HepG2 (cell line): ENCODE measurements around the gene PAQR5. TPM values are rescaled to one million over a fixed set of nuclear protein-coding genes. Genes with fewer than 3 reads are reported as not detected.

Experiments used
- TOE1 ChIP-seq: sonication (generic); formaldehyde crosslinking; IDR thresholded peaks from 2 replicates; pipeline ENCODE4 v1.4.0; 2020; ENCODE audit warnings: mild to moderate bottlenecking, missing genetic modification reagents
- ZBTB4 ChIP-seq: sonication (generic); formaldehyde crosslinking; IDR thresholded peaks from 2 replicates; pipeline ENCODE4 v1.4.0; 2020; ENCODE audit warnings: missing genetic modification reagents, mild to moderate bottlenecking, borderline replicate concordance
- ZNF318 ChIP-seq: sonication (generic); formaldehyde crosslinking; IDR thresholded peaks from 2 replicates; pipeline ENCODE4 v1.4.0; 2020; ENCODE audit warnings: mild to moderate bottlenecking, missing genetic modification reagents
- polyA plus RNA-seq, 8 experiments: library from polyadenylated mRNA; depleted of rRNA in 3 of 8; stranded (reverse) in 7 of 8; unstranded in 1 of 8; fragments of >200 nt; fragmentation: Illumina TruSeq in 4 of 8; extraction: Trizol in 4 of 8; gene quantifications; 2 replicates each; pipeline versions ENCODE4 v1.2.1 to v1.2.3, GENCODE V29; 2011 to 2016; ENCODE audit warnings: low read depth in 4 of 8, missing spikeins in 1 of 8, mixed read lengths in 1 of 8; ENCODE audit not compliant: insufficient read depth in 1 of 8
- total RNA-seq, 5 experiments: library from RNA; depleted of rRNA; stranded (reverse); fragments of >200 nt; fragmentation: Illumina TruSeq; extraction: Trizol; gene quantifications; 2 replicates each; pipeline ENCODE4 v1.2.3, GENCODE V29; 2016; ENCODE audit warnings: low read depth in 1 of 5

The PAQR5 gene
- total and polyA plus RNA-seq, 2 of the 13 experiments (the other 11 are each of a cell fraction or from before 2014, with no cell fraction given), result 0.53 to 1.3 TPM

GRCh38 chr15:69417581-69417980 is 118.9 kb downstream of the PAQR5 start (continued):
- no peak for TF ChIP-seq ZBTB4
- TF ChIP-seq ZNF318 (CRISPR knock-in tag), result no peak
- no peak for TF ChIP-seq TOE1 (CRISPR knock-in tag)
